Measurements from ENCODE around the gene GTPBP6. TPM values are rescaled to one million over a fixed set of nuclear protein-coding genes. Genes with fewer than 3 reads are reported as not detected.

Gene GTPBP6
- total RNA-seq, 6 experiments from 2014 or later = 20.9 to 32.8 (median 23.2) TPM

GRCh38 chrX:291411-291901, 27.1 kb downstream of the GTPBP6 start:
- H3K27ac ChIP-seq = no peak overlapping the region
- ATAC-seq (peak in 1 of 4 donors; percentile 18), DNase-seq (peak; percentile 10 to 50 (median 37))
- H3K36me3 ChIP-seq = peaks cover 0 to 45% (median 10%) of the 10 kb centered on the region in 4 donors
- no peak overlapping the region for H3K4me3 ChIP-seq
- H3K4me1 ChIP-seq = no peaks in the 10 kb centered on the region
- 100% methylated on average over 6 of the region's 29 CpGs for WGBS (ENCODE audit: insufficient coverage, low coverage, low lambda C conversion rate, missing lambda C conversion rate)
- no peaks in the 10 kb centered on the region for H3K9me3 ChIP-seq
- intact Hi-C loops (cut with DNase I) = no loop called here
- TF ChIP-seq POLR2A (IDR thresholded peaks at IDR 0.05) (no peak), CTCF (IDR thresholded peaks at IDR 0.05) (no peak)
- no peaks in the 10 kb centered on the region for H3K27me3 ChIP-seq

- DNase-seq (peak; percentile 12 to 40 (median 40)), ATAC-seq (no peak)
- Histone ChIP-seq H3K27me3 (no peaks in the 10 kb centered on the region), H3K27ac (no peak overlapping the region), H3K4me1 (no peaks in the 10 kb centered on the region), H3K36me3 (peaks cover 0 to 47% (median 13%) of the 10 kb centered on the region in 4 donors), H3K4me3 (no peak overlapping the region), H3K9me3 (no peaks in the 10 kb centered on the region)
- TF ChIP-seq POLR2A (IDR thresholded peaks at IDR 0.05) = no peak
- no peak for TF ChIP-seq CTCF (IDR thresholded peaks at IDR 0.05)
- intact Hi-C loops (cut with DNase I) = no loop called here
- 92% methylated on average over 17 of the region's 42 CpGs for WGBS (ENCODE audit: insufficient coverage, low coverage, low lambda C conversion rate, missing lambda C conversion rate)
Observed at GRCh38 chrX:290476-291166, 28.0 kb downstream of the GTPBP6 start.

- Histone ChIP-seq H3K4me3 (no peak overlapping the region), H3K9me3 (no peaks in the 10 kb centered on the region), H3K36me3 (peaks cover 0 to 46% (median 18%) of the 10 kb centered on the region in 4 donors), H3K4me1 (no peaks in the 10 kb centered on the region), H3K27ac (no peak overlapping the region), H3K27me3 (no peaks in the 10 kb centered on the region)
- 100% methylated on average over 1 of the region's 25 CpGs for WGBS (ENCODE audit: insufficient coverage, low coverage, low lambda C conversion rate, missing lambda C conversion rate)
- DNase-seq (peak; percentile 10 to 49 (median 39)), ATAC-seq (peak in 1 of 4 donors; percentile 31)
- intact Hi-C loops (cut with DNase I) = no loop called here
- TF ChIP-seq POLR2A (IDR thresholded peaks at IDR 0.05) (no peak), CTCF (IDR thresholded peaks at IDR 0.05) (no peak)
Observed at GRCh38 chrX:288561-288991, 30.0 kb downstream of the GTPBP6 start.

GRCh38 chrX:287670-288069, 30.9 kb downstream of the GTPBP6 start:
- no peaks in the 10 kb centered on the region for H3K4me1 ChIP-seq
- H3K4me3 ChIP-seq = no peak overlapping the region
- no peak for ATAC-seq
- H3K27ac ChIP-seq = no peak overlapping the region
- WGBS (ENCODE audit: insufficient coverage, low coverage, low lambda C conversion rate, missing lambda C conversion rate) = 88% methylated on average over 5 of the region's 7 CpGs
- no peaks in the 10 kb centered on the region for H3K9me3 ChIP-seq
- no peaks in the 10 kb centered on the region for H3K27me3 ChIP-seq
- no peak for DNase-seq
- TF ChIP-seq CTCF (IDR thresholded peaks at IDR 0.05) (no peak), POLR2A (IDR thresholded peaks at IDR 0.05) (no peak)
- intact Hi-C loops (cut with DNase I) = no loop called here
- H3K36me3 ChIP-seq = peaks cover 0 to 38% (median 14%) of the 10 kb centered on the region in 4 donors

Data from right lobe of liver (tissue), 6 donors.